Thyroid gland (tissue), 4 donors: ENCODE data around the gene MT3.

ENCODE experiments used
- POLR2A ChIP-seq, 2 donors: fragments of 450-650 bp; IDR thresholded peaks; one replicate each; pipeline ENCODE4 v1.6.1; 2017; ENCODE audit warnings: antibody characterized with exemption in 2 of 2, mild to moderate bottlenecking in 2 of 2, moderate library complexity in 1 of 2
- TF ChIP-seq, protein P1 (sequence below), 6 experiments: fragments of 200-600 bp in 3 of 6; fragments of 450-650 bp in 3 of 6; sonication (generic) in 3 of 6; IDR thresholded peaks; one replicate each; pipeline ENCODE4 v1.5.1; 2016 to 2019; ENCODE audit warnings: antibody characterized with exemption in 6 of 6, mild to moderate bottlenecking in 2 of 6, inconsistent platforms in 1 of 6, moderate library complexity in 1 of 6

DNA sequence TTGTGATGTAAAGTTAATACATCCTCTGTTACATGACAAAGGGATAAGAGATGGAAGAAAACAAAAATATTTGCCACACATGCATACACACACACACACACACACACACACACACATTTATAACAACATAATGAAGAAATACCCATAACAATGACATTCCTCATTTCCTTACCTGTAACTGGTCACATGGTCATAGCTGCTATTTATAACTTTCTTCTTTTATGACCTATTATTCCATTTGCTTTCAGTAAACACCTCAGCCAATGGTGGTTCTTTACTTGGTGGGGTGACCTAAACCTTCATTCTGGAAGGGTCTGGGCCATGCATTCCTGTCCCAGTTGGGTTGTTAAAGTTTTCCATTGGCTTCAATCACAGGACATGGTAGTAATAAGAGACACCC lies 24.4 kb downstream of the MT3 start:
- TF ChIP-seq, protein P1, sequence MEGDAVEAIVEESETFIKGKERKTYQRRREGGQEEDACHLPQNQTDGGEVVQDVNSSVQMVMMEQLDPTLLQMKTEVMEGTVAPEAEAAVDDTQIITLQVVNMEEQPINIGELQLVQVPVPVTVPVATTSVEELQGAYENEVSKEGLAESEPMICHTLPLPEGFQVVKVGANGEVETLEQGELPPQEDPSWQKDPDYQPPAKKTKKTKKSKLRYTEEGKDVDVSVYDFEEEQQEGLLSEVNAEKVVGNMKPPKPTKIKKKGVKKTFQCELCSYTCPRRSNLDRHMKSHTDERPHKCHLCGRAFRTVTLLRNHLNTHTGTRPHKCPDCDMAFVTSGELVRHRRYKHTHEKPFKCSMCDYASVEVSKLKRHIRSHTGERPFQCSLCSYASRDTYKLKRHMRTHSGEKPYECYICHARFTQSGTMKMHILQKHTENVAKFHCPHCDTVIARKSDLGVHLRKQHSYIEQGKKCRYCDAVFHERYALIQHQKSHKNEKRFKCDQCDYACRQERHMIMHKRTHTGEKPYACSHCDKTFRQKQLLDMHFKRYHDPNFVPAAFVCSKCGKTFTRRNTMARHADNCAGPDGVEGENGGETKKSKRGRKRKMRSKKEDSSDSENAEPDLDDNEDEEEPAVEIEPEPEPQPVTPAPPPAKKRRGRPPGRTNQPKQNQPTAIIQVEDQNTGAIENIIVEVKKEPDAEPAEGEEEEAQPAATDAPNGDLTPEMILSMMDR (IDR thresholded peaks at IDR 0.05) = no peak
- no peak for TF ChIP-seq POLR2A (IDR thresholded peaks at IDR 0.05)
